Ascending aorta (tissue), 2 donors: ENCODE results near the gene PAX8. TPM values are rescaled to one million over a fixed set of nuclear protein-coding genes. Genes with fewer than 3 reads are reported as not detected.

Source experiments
- DNase-seq, 2 donors: peaks; one replicate each; pipeline ENCODE4 v3.0.0-alpha.2; 2019; ENCODE audit warnings: low spot score in 2 of 2
- H3K27ac ChIP-seq, 2 donors: fragments of 200-600 bp; sonication (generic); one replicate each; pipeline ENCODE4 v1.5.1; 2016 to 2017; ENCODE audit warnings: mild to moderate bottlenecking in 1 of 2
- H3K27me3 ChIP-seq: fragments of 200-600 bp; sonication (generic); one replicate; pipeline ENCODE4 v1.5.1; 2017
- H3K36me3 ChIP-seq, 2 donors: fragments of 200-600 bp; sonication (generic); one replicate each; pipeline ENCODE4 v1.5.1; 2016
- H3K4me1 ChIP-seq, 2 donors: fragments of 200-600 bp; sonication (generic); one replicate each; pipeline ENCODE4 v1.5.1; 2016 to 2017; ENCODE audit warnings: mild to moderate bottlenecking in 1 of 2
- H3K4me3 ChIP-seq, 2 donors: fragments of 200-600 bp; sonication (generic); one replicate each; pipeline ENCODE4 v1.5.1; 2016 to 2017; ENCODE audit warnings: mild to moderate bottlenecking in 1 of 2
- H3K9me3 ChIP-seq, 2 donors: fragments of 200-600 bp; sonication (generic); one replicate each; pipeline ENCODE4 v1.5.1; 2016
- CTCF ChIP-seq, 3 experiments: fragments of 200-600 bp in 2 of 3; fragments of 450-650 bp in 1 of 3; sonication (generic) in 2 of 3; IDR thresholded peaks; one replicate each; pipeline ENCODE4 v1.5.1; 2016 to 2019; ENCODE audit warnings: antibody characterized with exemption in 3 of 3, mild to moderate bottlenecking in 1 of 3, moderate library complexity in 1 of 3
- intact Hi-C: fragments of 100-400 bp; cut with DNase I; formaldehyde crosslinking; loops from one replicate; pipeline ENCODE4 v1.15.1; 2023
- total RNA-seq: library from RNA; depleted of rRNA; stranded (reverse); fragments of >200 nt; gene quantifications from one replicate; pipeline ENCODE4 v1.1.0, GENCODE V29; 2016

PAX8 gene
- total RNA-seq, 1 donor from 2014 or later = 0.11 TPM

GRCh38 chr2:113229795-113230194, 48.9 kb downstream of the PAX8 start:
- Histone ChIP-seq H3K4me3 (no peak overlapping the region), H3K9me3 (no peaks in the 10 kb centered on the region), H3K4me1 (no peaks in the 10 kb centered on the region), H3K27ac (no peak overlapping the region), H3K36me3 (no peaks in the 10 kb centered on the region), H3K27me3 (no peaks in the 10 kb centered on the region)
- DNase-seq = no peak
- intact Hi-C loops = no loop called here
- TF ChIP-seq CTCF (IDR thresholded peaks at IDR 0.05) = no peak

GRCh38 chr2:113228991-113229716, 49.6 kb downstream of the PAX8 start:
- H3K27me3 ChIP-seq = no peaks in the 10 kb centered on the region
- no peaks in the 10 kb centered on the region for H3K9me3 ChIP-seq
- intact Hi-C loops = no loop called here
- no peak overlapping the region for H3K27ac ChIP-seq
- no peak overlapping the region for H3K4me3 ChIP-seq
- no peaks in the 10 kb centered on the region for H3K36me3 ChIP-seq
- no peak for TF ChIP-seq CTCF (IDR thresholded peaks at IDR 0.05)
- no peak for DNase-seq
- no peaks in the 10 kb centered on the region for H3K4me1 ChIP-seq

GRCh38 chr2:113228351-113228750, 50.4 kb downstream of the PAX8 start:
- DNase-seq = no peak
- Histone ChIP-seq H3K4me1 (no peaks in the 10 kb centered on the region), H3K9me3 (no peaks in the 10 kb centered on the region), H3K27me3 (no peaks in the 10 kb centered on the region), H3K4me3 (no peak overlapping the region), H3K27ac (no peak overlapping the region), H3K36me3 (no peaks in the 10 kb centered on the region)
- no peak for TF ChIP-seq CTCF (IDR thresholded peaks at IDR 0.05)
- intact Hi-C loops = no loop called here

GRCh38 chr2:113227698-113228097, 51.0 kb downstream of the PAX8 start:
- DNase-seq = no peak
- Histone ChIP-seq H3K27me3 (no peaks in the 10 kb centered on the region), H3K36me3 (no peaks in the 10 kb centered on the region), H3K9me3 (no peaks in the 10 kb centered on the region), H3K4me1 (no peaks in the 10 kb centered on the region), H3K4me3 (no peak overlapping the region), H3K27ac (no peak overlapping the region)
- intact Hi-C loops = no loop called here
- no peak for TF ChIP-seq CTCF (IDR thresholded peaks at IDR 0.05)

GRCh38 chr2:113227290-113227689, 51.4 kb downstream of the PAX8 start:
- Histone ChIP-seq H3K4me1 (no peaks in the 10 kb centered on the region), H3K9me3 (no peaks in the 10 kb centered on the region), H3K4me3 (no peak overlapping the region), H3K36me3 (no peaks in the 10 kb centered on the region), H3K27ac (no peak overlapping the region), H3K27me3 (no peaks in the 10 kb centered on the region)
- DNase-seq = no peak
- TF ChIP-seq CTCF (IDR thresholded peaks at IDR 0.05) = no peak
- intact Hi-C loops = no loop called here

- no peaks in the 10 kb centered on the region for H3K9me3 ChIP-seq
- H3K4me1 ChIP-seq = no peaks in the 10 kb centered on the region
- H3K27ac ChIP-seq = no peak overlapping the region
- H3K4me3 ChIP-seq = no peak overlapping the region
- intact Hi-C loops = no loop called here
- TF ChIP-seq CTCF (IDR thresholded peaks at IDR 0.05) = no peak
- no peaks in the 10 kb centered on the region for H3K27me3 ChIP-seq
- no peaks in the 10 kb centered on the region for H3K36me3 ChIP-seq
- no peak for DNase-seq
Measured at GRCh38 chr2:113226462-113226861, 52.3 kb downstream of the PAX8 start.
